Astrocyte (in vitro differentiated cells and primary cell): ENCODE measurements around the gene DDX27. TPM values are rescaled to one million over a fixed set of nuclear protein-coding genes. Genes with fewer than 3 reads are reported as not detected.

Experiments
- DNase-seq: peaks from one replicate; pipeline ENCODE4 v3.0.0-alpha.2; 2010; ENCODE audit warnings: low read depth
- FAIRE-seq: peaks from 2 replicates; lab custom pipeline; 2011; peaks lifted over from hg19 to GRCh38; lab: Jason Lieb, UNC
- H2AFZ ChIP-seq: 2 replicates; pipeline ENCODE4 v1.6.0; 2012; ENCODE audit warnings: low read depth, low read length, inconsistent platforms
- H3K27ac ChIP-seq: 2 replicates; pipeline ENCODE4 v1.5.1; 2011; ENCODE audit warnings: low read depth, low read length, inconsistent platforms
- H3K27me3 ChIP-seq: 2 replicates; pipeline ENCODE4 v1.6.0; 2011; ENCODE audit warnings: low read length, inconsistent platforms; ENCODE audit not compliant: insufficient read depth
- H3K36me3 ChIP-seq: 2 replicates; pipeline ENCODE4 v1.5.1; 2011; ENCODE audit warnings: low read length, inconsistent platforms; ENCODE audit not compliant: insufficient read depth
- H3K4me1 ChIP-seq: 2 replicates; pipeline ENCODE4 v1.5.1; 2011; ENCODE audit warnings: low read length, inconsistent platforms; ENCODE audit not compliant: insufficient read depth
- H3K4me2 ChIP-seq: 2 replicates; pipeline ENCODE4 v1.6.0; 2012; ENCODE audit warnings: low read length, inconsistent platforms
- H3K4me3 ChIP-seq: 2 replicates; pipeline ENCODE4 v1.5.1; 2011; ENCODE audit warnings: low read depth, mild to moderate bottlenecking, low read length, inconsistent platforms; ENCODE audit not compliant: insufficient read depth
- H3K79me2 ChIP-seq: 2 replicates; pipeline ENCODE4 v1.6.0; 2012; ENCODE audit warnings: mild to moderate bottlenecking, low read length, inconsistent platforms; ENCODE audit not compliant: insufficient read depth
- H3K9ac ChIP-seq: 2 replicates; pipeline ENCODE4 v1.6.0; 2012; ENCODE audit warnings: mild to moderate bottlenecking, low read length, inconsistent platforms
- H3K9me3 ChIP-seq: 2 replicates; pipeline ENCODE4 v1.5.1; 2012; ENCODE audit warnings: low read depth, mild to moderate bottlenecking, low read length, inconsistent platforms; ENCODE audit not compliant: insufficient read depth
- H4K20me1 ChIP-seq: 2 replicates; pipeline ENCODE4 v1.6.0; 2012; ENCODE audit warnings: low read length, inconsistent platforms; ENCODE audit not compliant: insufficient read depth
- H3K27ac Mint-ChIP-seq: one replicate; pipeline ENCODE4 v1.8.0; 2021; ENCODE audit warnings: mild to moderate bottlenecking, mixed read lengths; ENCODE audit not compliant: unreplicated experiment
- H3K27me3 Mint-ChIP-seq: one replicate; pipeline ENCODE4 v1.8.0; 2021; ENCODE audit warnings: low read depth, mixed read lengths; ENCODE audit not compliant: unreplicated experiment
- H3K36me3 Mint-ChIP-seq: one replicate; pipeline ENCODE4 v1.8.0; 2021; ENCODE audit warnings: low read depth, mixed read lengths; ENCODE audit not compliant: unreplicated experiment
- H3K4me1 Mint-ChIP-seq: one replicate; pipeline ENCODE4 v1.8.0; 2021; ENCODE audit warnings: low read depth, mixed read lengths; ENCODE audit not compliant: unreplicated experiment
- H3K4me3 Mint-ChIP-seq: one replicate; pipeline ENCODE4 v1.8.0; 2021; ENCODE audit warnings: mild to moderate bottlenecking, moderate library complexity, mixed read lengths; ENCODE audit not compliant: unreplicated experiment
- H3K9me3 Mint-ChIP-seq: one replicate; pipeline ENCODE4 v1.8.0; 2021; ENCODE audit warnings: mild to moderate bottlenecking, mixed read lengths; ENCODE audit not compliant: unreplicated experiment
- CTCF ChIP-seq: IDR thresholded peaks from 2 replicates; pipeline ENCODE4 v1.5.1; 2011; ENCODE audit warnings: low read depth, mild to moderate bottlenecking, inconsistent platforms, low read length, moderate library complexity; ENCODE audit not compliant: insufficient read depth
- EZH2 ChIP-seq: IDR thresholded peaks from 2 replicates; pipeline ENCODE4 v1.6.1; 2012; ENCODE audit warnings: mild to moderate bottlenecking, low read length, inconsistent platforms; ENCODE audit not compliant: insufficient read depth
- total RNA-seq: library from RNA; stranded (reverse); gene quantifications from 2 replicates; pipeline ENCODE4 v1.2.1, GENCODE V29; 2021

The DDX27 gene
- total RNA-seq, 1 donor from 2014 or later = 38.3 TPM

DNA sequence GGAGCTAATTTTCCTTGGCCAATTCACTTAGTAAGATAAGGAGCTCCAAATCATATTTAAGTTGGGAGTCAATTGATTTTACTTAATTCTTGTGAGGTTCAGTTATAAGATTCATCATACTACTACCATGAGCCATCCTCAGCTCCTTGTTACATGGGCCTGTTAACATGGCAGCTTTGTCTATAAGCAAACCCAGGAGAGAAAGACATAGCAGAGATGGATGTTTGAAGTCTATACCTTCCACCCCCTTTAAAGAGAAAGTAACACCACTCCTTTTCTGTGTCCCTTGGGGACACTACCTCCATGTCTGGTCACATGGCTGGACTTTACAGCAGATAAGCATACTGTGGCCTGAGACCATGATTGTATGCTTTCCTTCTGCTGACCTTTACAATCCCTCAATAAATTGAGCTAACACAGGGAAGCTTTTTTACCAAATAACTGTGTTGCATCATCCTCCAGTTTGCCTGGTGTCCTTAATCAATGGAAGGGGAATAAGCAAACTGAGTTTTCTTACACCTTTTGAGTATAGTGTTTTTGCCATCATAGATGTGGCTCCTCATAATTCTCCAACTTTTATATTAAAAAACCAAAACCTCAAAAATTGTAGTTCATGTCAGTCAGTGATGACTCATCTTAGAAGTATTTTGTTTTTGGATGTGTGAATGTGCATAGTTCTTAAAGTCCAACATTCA, 68.5 kb downstream of the DDX27 start:
- Mint-ChIP-seq H3K36me3 (peaks cover 54% of the 10 kb centered on the region), H3K27ac (peak overlapping the region; percentile 90), H3K27me3 (no peaks in the 10 kb centered on the region), H3K9me3 (peaks cover 6% of the 10 kb centered on the region), H3K4me1 (peaks cover 68% of the 10 kb centered on the region), H3K4me3 (peak overlapping the region; percentile 99)
- TF ChIP-seq CTCF = no peak
- TF ChIP-seq EZH2 = no peak
- peak; percentile 78 for DNase-seq
- peaks cover 49% of the 10 kb centered on the region for H3K4me1 ChIP-seq
- H2AFZ ChIP-seq = no peak overlapping the region
- peaks cover 53% of the 10 kb centered on the region for H3K79me2 ChIP-seq
- peaks cover 89% of the 10 kb centered on the region for H3K36me3 ChIP-seq
- peak overlapping the region; percentile 12 for H3K4me3 ChIP-seq
- peak overlapping the region; percentile 2 for H3K9ac ChIP-seq
- H4K20me1 ChIP-seq = peaks cover 99% of the 10 kb centered on the region
- H3K27ac ChIP-seq = peak overlapping the region; percentile 35
- H3K27me3 ChIP-seq = no peaks in the 10 kb centered on the region
- peaks cover 13% of the 10 kb centered on the region for H3K9me3 ChIP-seq
- peak overlapping the region; percentile 91 for H3K4me2 ChIP-seq
- no peak for FAIRE-seq

DNA sequence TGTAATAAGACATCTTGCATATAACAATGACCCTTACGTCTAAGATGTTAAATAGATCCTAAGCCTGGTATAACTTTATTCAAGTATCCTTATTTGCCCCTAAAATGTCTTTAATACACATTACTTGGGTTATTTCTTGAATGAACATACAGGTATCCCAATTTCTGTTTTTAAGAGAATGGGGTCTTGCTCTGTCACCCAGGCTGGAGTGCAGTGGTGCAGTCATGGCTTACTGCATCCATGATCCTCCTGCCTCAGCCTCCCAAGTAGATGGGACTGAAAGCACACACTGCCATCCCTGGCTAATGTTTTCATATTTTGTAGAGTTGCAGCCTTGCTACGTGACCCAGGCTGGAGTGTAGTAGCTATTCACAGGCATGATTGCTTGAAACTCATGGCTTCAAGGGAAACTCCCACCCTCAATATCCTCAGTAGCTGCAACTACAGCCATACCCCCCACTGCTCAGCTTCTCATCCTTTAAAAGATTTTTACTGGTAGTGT, 69.1 kb downstream of the DDX27 start:
- H3K4me2 ChIP-seq = peak overlapping the region; percentile 91
- Mint-ChIP-seq H3K9me3 (peaks cover 6% of the 10 kb centered on the region), H3K4me1 (peaks cover 67% of the 10 kb centered on the region), H3K36me3 (peaks cover 52% of the 10 kb centered on the region), H3K27me3 (no peaks in the 10 kb centered on the region), H3K27ac (peak overlapping the region; percentile 90), H3K4me3 (peak overlapping the region; percentile 99)
- H3K4me1 ChIP-seq = peaks cover 43% of the 10 kb centered on the region
- peaks cover 83% of the 10 kb centered on the region for H3K36me3 ChIP-seq
- H3K9ac ChIP-seq = no peak overlapping the region
- no peak overlapping the region for H3K4me3 ChIP-seq
- TF ChIP-seq EZH2 (no peak), CTCF (no peak)
- H3K79me2 ChIP-seq = peaks cover 47% of the 10 kb centered on the region
- H3K27ac ChIP-seq = peak overlapping the region; percentile 40
- H3K9me3 ChIP-seq = peaks cover 13% of the 10 kb centered on the region
- FAIRE-seq (no peak), DNase-seq (no peak)
- peaks cover 99% of the 10 kb centered on the region for H4K20me1 ChIP-seq
- no peaks in the 10 kb centered on the region for H3K27me3 ChIP-seq
- H2AFZ ChIP-seq = no peak overlapping the region
